Peyer's patch (tissue), 4 donors: ENCODE data around the gene KLK6.

Experiments
- CTCF ChIP-seq, 6 experiments: fragments of 450-650 bp in 4 of 6; fragments of 200-600 bp in 2 of 6; sonication (generic) in 1 of 6; IDR thresholded peaks; one replicate each; pipeline ENCODE4 v1.5.1; 2017 to 2019; ENCODE audit warnings: antibody characterized with exemption in 6 of 6, mild to moderate bottlenecking in 3 of 6, moderate library complexity in 1 of 6
- POLR2A ChIP-seq, 2 donors: fragments of 450-650 bp; IDR thresholded peaks; one replicate each; pipeline ENCODE4 v1.5.1; 2017; ENCODE audit warnings: antibody characterized with exemption in 2 of 2, mild to moderate bottlenecking in 2 of 2, moderate library complexity in 2 of 2

GRCh38 chr19:51016798-51017683, 47.6 kb upstream of the KLK6 start:
- TF ChIP-seq CTCF (IDR thresholded peaks at IDR 0.05), result peak in 4 of 6 experiments; percentile 55 to 63 (median 62)
- no peak for TF ChIP-seq POLR2A (IDR thresholded peaks at IDR 0.05)
